SK-N-SH treated with all-trans-retinoic acid at 6 μM for 48 hours (cell line): Measurements from ENCODE around the gene CFAP68.

Source experiments
- CREB5 ChIP-seq: fragments of 250-450 bp; sonication (Bioruptor Pico); IDR thresholded peaks from 2 replicates; pipeline ENCODE4 v1.5.1; 2020; ENCODE audit warnings: low read depth, mild to moderate bottlenecking, moderate library complexity
- CSDC2 ChIP-seq: fragments of 250-450 bp; sonication (Bioruptor Pico); IDR thresholded peaks from 2 replicates; pipeline ENCODE4 v1.5.0; 2020; ENCODE audit warnings: mild to moderate bottlenecking, moderate library complexity
- SNAI2 ChIP-seq: fragments of 250-450 bp; sonication (Bioruptor Pico); IDR thresholded peaks from 2 replicates; pipeline ENCODE4 v1.5.0; 2020; ENCODE audit warnings: mild to moderate bottlenecking, moderate library complexity
- ZC3H10 ChIP-seq: fragments of 250-450 bp; sonication (Bioruptor Pico); IDR thresholded peaks from 2 replicates; pipeline ENCODE4 v1.5.1; 2021; ENCODE audit warnings: mild to moderate bottlenecking, moderate library complexity
- ZFP3 ChIP-seq: fragments of 250-450 bp; sonication (Bioruptor Pico); IDR thresholded peaks from 2 replicates; pipeline ENCODE4 v1.5.0; 2020; ENCODE audit warnings: mild to moderate bottlenecking, moderate library complexity
- TF ChIP-seq, protein P1 (sequence below): fragments of 250-450 bp; sonication (Bioruptor Pico); IDR thresholded peaks from 2 replicates; pipeline ENCODE4 v1.8.0; 2020; ENCODE audit warnings: mild to moderate bottlenecking, moderate library complexity, borderline replicate concordance

DNA sequence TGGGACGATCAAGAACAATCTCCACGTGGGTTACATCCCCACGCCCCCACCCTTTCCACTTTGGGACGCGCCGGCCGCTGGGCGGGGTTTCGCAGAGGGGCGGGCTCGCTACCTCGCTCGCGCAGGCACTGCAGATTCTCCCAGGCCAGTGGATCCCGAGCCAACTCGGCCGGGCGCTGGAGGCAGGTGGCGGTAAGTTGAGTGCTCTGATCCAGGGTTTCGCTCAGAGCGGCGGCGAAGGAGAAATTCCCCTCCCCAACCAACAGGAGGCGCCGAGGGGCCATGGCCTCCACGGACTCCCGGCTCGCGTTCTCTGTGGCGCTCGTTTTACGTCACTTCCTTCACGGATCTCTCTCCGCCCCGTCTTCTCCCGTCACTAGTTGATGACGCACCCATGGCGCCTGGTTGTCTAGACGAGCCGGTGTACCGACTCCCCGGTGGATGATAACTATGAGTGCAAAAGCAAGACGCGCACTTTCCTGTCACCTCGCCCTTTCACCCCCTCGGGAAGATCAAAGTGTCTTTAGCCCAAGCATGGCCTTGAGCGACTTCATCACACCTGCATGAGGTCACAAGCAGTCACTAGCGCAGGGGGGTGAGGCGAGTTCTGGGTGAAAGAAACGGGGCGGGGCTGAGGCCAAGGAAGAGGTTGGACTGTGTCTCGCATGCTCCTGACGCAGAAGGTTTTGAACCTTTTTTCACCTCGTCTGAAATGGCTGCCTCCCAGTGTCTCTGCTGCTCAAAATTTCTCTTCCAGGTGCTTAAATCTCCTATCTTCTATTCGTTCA, at the start of gene CFAP68, which contains the start of gene FDXACB1:
- no peak for TF ChIP-seq ZFP3
- TF ChIP-seq SNAI2 = no peak
- TF ChIP-seq CSDC2 (CRISPR knock-in tag) = no peak
- TF ChIP-seq CREB5 (CRISPR knock-in tag) = no peak
- no peak for TF ChIP-seq ZC3H10
- TF ChIP-seq, protein P1, sequence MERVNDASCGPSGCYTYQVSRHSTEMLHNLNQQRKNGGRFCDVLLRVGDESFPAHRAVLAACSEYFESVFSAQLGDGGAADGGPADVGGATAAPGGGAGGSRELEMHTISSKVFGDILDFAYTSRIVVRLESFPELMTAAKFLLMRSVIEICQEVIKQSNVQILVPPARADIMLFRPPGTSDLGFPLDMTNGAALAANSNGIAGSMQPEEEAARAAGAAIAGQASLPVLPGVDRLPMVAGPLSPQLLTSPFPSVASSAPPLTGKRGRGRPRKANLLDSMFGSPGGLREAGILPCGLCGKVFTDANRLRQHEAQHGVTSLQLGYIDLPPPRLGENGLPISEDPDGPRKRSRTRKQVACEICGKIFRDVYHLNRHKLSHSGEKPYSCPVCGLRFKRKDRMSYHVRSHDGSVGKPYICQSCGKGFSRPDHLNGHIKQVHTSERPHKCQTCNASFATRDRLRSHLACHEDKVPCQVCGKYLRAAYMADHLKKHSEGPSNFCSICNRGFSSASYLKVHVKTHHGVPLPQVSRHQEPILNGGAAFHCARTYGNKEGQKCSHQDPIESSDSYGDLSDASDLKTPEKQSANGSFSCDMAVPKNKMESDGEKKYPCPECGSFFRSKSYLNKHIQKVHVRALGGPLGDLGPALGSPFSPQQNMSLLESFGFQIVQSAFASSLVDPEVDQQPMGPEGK (CRISPR knock-in tag) = no peak
